ENCODE data around the gene NCOA1.

DNA sequence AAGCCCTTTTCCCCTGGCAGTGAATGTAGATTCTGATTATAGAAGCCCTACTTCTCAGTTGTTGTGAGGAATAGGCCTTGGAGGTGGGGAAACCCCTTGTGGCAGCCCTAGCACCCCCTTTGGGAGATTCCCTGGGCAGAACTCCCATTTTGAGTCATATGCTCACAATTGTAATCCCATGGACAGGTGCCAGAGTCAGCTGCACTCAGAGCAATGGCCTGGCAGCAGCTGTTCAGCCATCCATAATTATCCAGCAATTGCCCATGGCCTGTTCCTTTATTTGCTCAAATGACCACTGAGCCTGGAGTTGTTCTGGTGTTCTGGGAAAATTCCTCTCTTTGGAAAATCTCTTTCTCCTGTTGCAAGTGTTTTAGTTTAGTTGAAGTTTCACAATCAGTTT lies 230.4 kb downstream of the NCOA1 start:
- TF ChIP-seq ZNF274 (IDR thresholded peaks at IDR 0.05; ENCODE audit: low read depth, low read length) (no peak), YY1 (IDR thresholded peaks at IDR 0.05; ENCODE audit: insufficient read depth, insufficient read length) (no peak)

All from NT2/D1 (cell line).